GM10847 (cell line): Measurements from ENCODE around the gene PWWP2B.

Source experiments
- POLR2A ChIP-seq: IDR thresholded peaks from 2 replicates; pipeline ENCODE4 v1.6.1; 2011; ENCODE audit not compliant: insufficient read length; ENCODE audit errors: extremely low read depth

Gene PWWP2B

DNA sequence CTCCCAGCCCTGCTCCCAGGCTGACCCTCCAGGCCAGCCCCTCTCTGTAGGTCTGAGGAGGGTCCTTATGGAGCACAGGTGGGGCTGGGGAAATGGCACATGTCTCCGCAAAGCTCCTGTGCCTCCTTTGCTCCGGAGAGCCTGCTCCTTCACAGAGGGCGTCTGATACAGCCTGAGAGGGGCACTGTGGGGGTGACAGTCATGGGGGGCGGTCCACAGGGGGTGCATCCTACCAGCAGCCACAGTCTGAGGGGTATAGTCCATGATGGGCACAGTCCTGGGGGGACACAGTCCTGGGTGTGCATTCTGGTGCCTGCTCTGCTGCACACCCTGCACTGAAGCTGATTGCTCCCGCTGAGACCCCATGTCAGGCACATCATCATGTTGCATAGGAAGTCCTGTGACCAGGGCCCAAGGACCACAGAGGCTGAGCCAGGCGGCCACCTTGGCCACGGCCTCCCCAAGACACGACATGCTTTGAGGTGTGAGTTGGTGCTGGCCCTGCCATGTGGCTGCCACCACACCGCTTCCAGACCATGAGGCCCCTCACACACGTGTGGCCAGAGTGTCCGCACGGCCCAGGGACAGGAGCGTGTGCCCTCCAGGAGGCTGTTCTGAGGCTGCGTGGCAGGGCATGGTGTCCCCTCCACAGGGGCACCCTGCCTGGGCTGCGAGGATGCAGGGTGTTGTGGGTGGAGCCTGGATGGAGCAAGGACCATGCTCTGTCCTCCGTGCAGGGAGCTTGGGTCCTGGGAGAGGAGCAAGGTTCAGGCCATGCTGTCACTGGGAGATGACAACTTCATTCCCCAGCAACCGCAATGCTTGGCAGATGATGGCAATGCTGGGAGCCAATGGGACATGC is 59.2 kb downstream of the PWWP2B start:
- TF ChIP-seq POLR2A = no peak

GRCh38 chr10:132456881-132457280 is 59.9 kb downstream of the PWWP2B start:
- TF ChIP-seq POLR2A = no peak

GRCh38 chr10:132457328-132458070 is 60.5 kb downstream of the PWWP2B start:
- no peak for TF ChIP-seq POLR2A

DNA sequence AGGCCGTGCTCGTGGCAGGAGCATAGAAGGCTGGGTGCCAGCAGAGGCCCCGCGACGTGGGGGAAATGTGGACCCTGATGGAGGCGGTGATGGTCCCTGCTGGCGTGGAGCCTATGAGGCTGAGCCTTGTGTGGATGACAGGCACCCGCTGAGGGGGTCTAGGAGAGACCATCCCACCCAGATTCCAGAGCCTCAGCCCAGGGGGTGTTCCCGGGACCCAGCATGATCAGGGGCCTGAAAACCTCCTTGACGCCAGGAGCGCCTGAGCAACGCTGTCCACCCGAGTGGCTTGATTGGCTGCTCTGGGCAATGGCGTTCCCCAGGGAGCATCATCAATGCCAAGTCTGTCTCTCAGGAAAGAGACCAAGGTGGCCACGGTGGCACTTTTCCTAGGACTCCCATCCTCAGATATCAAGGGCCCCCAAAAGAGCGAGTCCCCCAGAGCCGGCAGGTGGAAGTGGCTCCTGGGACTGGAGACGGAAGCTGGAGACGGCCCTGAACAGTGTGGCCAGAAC is 61.1 kb downstream of the PWWP2B start:
- no peak for TF ChIP-seq POLR2A

DNA sequence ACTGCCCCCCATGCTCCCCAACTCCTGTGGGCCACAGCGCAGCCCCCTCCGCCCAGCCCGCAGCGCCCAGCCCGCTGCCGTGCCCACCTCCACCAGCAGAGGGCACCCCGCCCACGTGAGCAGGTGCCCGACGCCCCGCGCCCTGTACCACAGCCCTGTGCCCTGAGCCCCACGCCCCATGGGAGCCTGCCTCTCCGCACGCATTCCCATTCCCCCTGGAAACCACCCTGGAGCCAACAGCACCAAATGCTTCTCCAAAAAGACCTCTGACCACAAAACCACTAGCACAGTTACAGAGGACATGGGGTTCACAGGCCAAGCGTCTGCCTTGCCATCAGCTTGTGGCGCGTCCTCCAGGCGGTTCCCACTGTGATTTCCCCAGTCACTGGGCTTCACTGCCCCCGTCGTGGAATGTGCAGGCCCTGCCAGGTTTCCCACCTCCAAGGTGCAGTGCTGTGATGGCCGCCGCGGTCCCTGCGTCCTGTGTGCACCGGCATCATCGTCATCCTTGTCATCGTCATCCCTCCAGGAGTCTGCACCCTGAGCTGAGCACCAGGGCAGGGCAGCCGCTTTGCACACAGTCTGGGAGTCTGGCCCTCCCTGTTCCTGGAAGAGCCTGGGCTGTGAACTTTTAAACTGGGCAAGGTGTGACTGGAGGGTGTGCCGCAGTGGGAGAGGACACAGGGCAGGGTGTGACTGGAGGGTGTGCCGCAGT is 61.7 kb downstream of the PWWP2B start:
- no peak for TF ChIP-seq POLR2A

DNA sequence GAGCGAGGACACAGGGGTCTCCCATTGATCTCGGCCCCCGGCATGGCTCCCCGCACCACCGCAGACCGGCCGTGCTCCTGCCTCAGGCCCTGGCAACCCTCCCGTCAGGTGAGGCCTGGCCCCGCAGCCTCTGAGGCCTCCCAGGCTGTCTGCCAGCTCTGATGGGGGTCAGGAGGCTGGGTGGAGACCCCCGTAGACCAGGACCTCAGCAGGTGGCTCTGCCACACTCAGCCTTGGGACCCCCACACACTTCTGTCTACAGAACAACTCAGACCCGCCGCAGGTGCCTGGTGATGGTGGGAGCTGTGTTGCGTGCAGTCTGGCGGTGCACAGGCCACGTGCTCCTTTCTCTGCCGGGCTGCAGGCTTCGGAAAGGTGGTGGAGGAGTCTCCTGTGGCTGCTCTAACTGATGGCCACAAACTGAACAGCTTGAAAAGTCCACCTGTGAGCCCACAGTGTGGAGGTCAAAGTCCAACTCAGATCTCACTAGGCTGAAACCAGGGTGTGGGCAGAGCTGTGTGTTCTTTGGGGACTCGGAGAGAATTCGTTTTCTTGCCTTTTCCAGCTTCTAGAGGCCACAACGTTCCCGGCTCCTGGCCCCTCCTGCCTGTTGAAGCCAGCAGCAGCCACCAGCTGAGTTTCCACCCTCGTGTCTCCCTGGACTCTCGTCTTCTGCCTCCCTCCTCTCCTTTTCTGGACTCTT is 62.5 kb downstream of the PWWP2B start:
- no peak for TF ChIP-seq POLR2A

DNA sequence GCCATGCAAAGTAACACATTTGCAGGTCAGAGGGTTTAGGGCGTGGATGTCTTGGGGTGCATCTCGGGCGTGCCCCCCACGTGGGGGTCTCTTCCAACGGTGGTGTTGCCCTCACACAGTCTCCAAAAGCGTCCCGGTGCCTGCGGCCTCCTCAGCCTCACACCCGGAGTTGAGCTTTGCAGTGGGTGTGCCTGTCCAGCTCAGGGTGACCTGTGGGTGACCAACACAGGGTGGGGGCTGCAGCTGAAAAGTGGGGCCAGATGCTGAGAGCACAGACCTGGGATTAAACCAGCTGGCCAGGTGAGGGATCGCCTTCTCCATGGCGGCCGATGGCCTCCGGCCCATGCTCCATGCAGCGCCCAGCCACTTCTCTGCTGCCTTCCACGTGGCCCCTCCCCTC is 63.1 kb downstream of the PWWP2B start:
- no peak for TF ChIP-seq POLR2A

GRCh38 chr10:132460691-132461090 is 63.7 kb downstream of the PWWP2B start:
- TF ChIP-seq POLR2A = no peak

- no peak for TF ChIP-seq POLR2A
Observed at GRCh38 chr10:132461103-132461682, 64.2 kb downstream of the PWWP2B start.

DNA sequence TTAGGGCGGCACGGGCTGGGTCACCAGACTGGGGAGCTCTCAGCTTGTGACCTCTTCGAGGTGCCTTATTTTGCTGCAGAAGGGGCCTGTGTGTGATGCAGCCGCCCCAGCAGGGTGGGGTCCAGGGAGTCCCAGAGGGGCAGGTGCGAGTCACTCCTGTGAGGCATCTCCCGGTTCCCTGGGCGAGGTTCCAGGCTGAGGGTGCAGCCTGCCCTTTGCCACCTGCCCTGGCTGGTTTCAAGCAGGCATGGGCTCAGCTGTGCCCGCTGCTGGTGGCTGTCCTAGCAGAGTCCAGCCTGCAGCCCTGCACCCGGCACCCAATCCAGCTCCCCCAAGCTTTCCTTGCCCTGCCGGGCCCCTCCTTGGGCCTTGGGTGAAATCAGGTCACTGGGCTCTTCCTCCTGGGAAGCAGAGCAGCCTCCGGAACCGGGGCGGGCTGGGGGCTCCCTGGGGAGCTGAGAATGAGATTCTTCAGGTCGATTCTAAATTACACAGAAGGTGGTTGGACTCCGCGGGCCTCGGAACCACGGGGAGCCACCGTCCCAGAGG is 64.8 kb downstream of the PWWP2B start:
- TF ChIP-seq POLR2A = no peak

DNA sequence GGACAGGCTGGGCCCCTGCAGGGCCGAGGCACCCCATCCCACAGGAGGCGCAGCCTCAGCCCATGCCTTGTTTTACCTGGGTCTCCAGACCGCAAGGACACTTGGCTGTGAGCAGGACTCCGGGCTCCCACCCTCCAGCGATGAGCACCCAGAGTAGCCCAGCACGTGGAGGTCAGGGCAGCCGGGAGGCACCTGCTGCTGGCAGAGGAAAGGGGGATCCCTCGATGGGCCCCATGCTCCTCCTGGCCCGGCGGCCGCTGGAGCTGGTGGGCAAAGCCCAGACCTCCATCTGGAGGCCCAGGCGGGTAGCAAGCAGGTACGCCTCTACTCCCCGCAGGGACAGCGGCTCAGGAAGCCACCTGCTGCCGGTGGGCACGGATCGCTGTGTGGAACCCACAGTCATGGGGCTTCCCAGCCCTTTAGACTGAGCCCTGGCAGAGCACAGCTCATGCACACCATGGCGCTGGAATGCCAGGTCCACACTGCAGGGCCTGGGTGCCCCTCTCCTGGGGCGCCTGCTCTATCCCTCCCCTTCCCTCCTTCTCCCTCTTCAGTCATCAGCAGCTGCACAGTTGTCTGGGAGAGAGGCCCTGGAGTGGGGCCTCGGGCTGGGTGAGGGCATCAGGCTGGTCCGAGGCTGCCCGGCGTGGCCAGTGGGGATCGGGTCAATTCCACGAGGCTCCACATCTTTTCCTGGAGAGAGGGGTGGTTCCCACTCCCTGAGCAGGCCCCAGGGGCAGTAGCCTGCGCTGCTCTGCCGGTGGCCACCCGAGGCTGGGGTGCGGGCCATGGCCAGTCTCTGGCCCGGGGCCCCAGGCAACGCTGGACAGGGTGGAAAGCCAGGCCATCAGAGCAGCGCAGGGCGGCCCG is 65.7 kb downstream of the PWWP2B start:
- TF ChIP-seq POLR2A = no peak

GRCh38 chr10:132463333-132464255 is 66.6 kb downstream of the PWWP2B start:
- TF ChIP-seq POLR2A = no peak
